GM21737 (cell line): ENCODE data around the gene LMO2.

Experiments
- ATAC-seq: cut with Tn5 transposase; IDR thresholded peaks from one replicate; pipeline ENCODE4 v1.9.1; 2021; ENCODE audit warnings: mild to moderate bottlenecking, moderate library complexity; ENCODE audit not compliant: unreplicated experiment

The LMO2 gene

DNA sequence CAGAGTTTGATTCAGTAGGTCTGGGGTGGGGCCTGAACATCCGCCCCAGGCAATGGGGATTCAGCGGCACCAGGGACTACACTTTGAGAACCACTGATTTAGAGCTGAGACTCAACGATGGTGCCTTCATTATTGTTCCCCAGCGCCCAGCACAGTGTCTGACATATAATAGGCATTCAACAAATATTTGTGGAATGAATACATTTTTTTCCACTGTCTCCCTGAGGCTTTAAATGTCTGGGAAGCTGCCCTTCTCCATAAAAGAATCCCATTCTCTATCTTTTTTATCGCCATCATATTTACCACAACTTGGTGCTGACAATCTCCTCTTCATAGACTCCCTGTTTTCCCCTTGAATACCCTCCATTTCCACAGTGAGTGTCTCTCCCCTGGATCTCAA lies 23.6 kb upstream of the LMO2 start:
- ATAC-seq, result no peak

DNA sequence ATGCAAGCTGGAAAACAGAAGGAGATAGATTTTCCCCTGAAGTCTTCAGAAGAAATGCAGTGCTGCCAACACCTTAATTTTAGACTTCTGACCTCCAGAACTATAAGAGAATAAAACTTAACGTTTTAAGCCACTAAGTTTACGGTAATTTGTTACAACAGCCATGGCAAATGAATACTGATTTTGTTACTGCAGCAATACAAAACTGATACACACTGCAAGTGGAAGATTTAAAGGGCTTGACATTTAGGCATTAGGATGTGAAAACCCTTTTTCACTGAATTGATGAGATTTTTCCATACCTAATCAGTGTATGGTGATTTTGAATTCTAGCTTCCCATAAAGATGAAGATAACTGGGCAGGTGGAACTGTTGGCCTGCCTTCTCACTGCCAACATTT lies 22.1 kb upstream of the LMO2 start:
- no peak for ATAC-seq

DNA sequence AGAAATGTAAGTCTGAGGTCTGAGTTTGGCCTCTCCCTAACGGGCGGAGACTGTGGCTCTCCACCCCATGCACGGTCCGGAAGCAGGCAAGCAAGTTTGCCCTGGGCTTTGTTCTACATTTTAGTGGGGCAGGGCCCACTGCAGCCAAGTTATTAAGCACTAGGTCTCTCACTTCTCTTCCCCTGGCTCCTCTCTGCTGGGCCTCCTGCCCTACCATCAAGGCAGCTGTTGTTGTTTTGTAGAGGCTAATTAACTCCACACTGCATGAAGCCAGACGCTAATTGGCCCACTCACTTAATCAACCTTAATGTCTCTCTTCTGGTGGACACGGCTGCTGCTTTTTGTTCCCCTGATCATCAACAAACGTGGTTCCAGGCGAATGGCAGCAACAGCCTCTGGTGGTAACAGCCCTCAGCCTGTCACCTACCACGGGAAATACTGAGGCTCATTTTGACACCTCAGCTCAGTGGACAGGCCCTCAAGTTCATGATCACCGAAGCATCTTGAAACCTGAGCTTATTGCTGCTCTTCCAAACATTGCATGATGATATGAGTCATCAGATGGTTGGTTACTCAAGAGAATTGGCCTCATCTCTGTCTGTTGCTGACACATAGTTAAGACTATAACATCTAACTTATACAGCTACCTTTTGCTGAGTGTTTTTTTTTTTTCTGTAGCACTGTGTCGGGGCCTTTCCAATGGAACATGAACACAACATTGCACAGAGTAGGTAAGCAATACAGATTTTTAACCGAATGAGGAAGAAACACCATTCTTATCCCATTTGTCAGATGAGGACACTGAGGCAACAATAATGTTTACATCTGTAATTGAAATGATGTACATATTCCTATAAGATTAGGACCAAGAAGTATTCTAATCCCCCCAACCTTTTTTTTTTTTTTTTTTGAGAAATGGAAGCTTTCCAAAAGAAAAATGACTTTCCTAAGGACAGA lies 20.8 kb upstream of the LMO2 start:
- ATAC-seq, result peak; percentile 83

DNA sequence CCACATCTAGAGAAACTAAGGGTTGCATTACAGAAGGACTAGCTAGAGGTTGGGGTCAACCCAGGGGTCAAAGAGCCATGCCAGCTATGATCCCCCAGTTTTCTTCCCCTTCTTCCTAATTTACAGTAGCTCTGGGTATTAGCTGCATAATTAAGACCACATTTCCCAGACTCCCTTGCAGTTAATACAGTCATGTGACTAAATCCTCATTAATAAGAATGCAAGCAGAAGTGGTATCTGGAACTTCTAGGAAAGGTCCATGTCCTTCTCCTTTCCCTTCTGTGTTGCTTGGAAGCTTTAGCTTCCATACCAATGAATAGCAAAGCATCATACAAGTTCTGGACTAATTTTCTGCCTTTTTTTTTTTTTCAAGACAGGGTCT lies 19.1 kb upstream of the LMO2 start:
- ATAC-seq, result no peak

DNA sequence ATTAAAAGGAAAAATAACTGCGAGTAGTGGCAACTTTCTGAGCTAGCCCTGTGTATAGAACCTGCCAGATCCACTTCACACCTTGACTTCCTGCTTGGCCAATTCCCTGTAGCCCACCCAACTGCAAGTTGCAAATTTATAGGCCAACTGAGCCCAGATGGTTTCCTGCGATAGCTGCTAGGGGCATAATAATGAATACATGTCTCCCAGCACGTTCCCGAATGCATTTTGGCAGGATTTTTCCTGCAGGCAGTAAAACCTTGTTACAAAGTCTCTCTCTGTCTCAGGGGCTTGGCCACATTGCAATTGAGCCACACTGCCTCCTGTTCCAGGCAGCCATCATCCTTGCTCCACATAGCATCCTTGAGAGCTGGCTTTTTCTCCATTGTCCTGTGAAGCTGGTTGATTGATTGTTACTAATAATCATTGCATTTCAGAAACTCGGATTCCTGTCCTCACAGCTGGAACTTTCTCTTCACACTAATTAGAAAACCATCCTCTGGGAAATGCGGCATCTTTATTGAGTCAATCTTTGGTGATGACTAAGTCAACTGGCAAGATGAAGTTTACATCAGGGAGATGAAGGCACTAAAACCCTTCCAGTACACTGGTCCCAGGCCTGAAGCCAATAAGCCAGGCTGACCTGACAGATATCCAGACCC lies 18.6 kb upstream of the LMO2 start:
- ATAC-seq, result no peak

DNA sequence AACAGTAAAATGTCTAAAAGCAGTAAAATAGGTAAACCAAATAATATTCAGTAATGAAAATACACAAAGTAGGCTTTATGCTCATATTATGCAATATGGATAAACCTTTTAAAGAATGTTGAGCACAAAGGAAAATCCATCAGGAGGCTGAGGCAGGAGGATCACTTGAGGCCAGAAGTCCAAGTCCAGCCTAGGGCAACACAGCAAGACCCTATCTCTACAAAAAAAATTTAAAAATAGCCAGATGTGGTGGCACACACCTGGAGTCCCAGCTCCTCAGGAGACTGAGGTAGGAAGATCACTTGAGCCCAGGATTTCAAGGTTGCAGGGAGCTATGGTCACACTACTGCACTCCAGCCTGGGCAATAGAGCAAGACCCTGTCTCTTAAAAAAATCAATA lies 17.7 kb upstream of the LMO2 start:
- ATAC-seq, result no peak

DNA sequence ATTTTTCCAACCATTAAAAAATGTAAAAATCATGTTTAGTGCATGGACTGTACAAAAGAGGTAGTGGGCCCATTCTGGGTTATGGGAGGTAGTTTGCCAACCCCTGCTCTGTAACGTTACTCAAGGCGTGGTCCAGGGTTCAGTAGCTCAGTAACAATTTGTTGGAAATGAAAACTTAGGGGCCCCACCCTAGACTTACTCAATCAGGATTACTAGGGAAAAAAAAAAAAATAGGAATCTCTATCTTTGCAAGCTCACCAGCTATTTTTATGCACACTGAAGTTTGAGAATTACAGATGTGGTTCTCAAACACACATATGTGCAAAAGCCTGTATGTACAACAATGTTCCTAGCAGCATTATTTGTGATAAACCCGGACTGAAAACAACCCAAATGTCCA lies 17.3 kb upstream of the LMO2 start:
- ATAC-seq, result no peak

DNA sequence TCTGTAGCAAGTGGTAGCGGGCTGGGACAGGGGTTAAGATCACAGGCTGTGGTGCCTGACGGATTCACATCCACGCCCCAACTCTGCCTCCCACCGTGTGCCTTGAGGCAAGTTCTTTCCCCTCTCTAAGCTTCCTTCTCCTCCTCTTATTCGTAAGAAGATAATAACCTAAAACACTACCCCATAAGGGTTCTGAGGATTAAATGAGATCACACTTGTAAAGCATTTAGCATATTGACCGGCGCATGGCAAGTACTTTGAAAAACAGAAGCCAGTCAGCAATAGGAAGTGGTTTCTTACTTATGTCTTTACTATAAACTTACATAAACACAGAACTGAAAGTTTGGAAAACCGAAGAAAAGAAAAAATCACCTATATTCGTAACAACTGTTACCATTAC lies 15.5 kb upstream of the LMO2 start:
- ATAC-seq, result no peak

DNA sequence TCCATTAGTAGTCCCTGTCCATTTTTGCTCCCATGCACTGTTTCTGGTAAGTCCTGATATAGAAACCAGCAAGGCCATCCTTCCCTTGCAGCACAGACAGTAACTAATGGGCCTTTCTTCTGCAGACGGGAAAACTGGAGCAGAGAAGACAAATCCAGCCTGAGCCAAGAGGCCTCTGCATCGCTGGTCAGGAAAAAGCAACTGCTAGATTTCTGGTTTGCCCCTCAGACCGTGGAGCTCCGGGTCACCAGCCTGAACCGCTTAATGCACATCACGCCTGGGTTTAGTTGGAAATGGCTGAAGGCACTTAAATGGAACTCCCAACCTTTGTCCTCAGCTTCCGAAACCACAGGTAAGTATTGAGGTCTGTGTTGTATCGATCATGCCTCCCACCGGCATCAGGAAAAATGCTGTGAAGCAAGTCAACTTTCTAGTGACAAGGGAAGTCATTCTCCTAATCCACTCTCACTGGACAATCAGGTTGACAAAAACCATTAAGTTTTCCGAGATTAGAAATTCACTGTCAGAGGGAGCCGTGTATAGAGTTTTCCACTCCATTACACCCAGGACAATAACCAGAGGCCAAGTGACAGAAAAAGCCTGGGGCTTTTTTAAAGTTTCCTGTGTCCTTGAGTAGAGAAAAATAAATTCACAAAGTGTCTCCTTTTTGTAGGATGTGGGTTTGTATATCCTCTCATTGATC lies 14.8 kb upstream of the LMO2 start:
- ATAC-seq, result no peak

DNA sequence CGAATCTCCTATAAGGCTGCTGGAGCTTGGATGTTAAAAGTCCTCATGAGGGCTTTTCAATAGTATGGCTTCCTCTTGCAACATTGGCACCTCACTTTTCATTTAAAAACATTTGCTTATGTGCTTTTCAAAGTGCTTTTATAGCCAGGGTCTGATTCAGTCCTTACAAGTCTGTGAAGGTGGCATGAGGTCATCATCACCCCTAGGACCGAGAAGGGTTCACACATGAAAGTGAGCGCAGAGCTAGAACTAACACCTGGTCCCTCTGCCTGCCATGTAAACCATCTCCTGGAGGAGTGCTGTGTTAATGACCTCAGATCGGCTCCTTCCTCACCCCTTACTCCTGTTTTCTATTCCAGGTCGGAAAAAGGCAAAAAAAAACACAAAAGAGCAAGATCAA lies 12.2 kb upstream of the LMO2 start:
- ATAC-seq, result no peak

DNA sequence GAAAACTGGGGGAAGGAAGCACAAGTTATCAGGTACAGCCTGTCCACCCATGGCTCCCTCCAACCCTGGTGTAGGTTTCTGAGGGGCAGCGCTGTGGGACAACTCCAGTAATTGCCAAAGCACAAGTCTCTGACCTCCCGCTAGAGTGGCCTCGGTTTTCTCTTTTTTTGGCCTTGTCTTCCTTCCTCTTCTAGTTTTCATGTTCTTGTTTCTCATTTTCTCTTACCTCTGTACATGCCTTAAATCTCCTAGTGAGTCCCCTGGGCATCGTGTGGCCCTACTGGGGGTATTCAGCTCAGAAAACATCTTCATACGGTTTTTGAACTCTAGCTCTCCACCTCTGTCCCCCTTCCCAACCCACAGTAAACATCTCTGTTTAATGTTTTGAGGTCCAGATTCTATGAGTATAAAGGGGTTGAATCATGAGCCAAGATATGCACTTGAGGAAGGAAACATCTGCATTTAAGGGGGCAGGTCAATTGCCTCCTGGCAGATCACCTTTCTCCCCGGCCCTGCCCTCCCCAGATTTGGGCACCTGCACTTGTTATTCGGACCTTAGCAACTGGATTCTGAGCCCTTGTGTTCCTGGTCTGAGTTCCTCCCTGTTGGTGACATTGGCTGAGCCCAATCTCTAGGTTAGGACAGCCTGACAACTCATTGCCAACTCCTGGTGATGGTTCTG lies 8.4 kb upstream of the LMO2 start:
- no peak for ATAC-seq

DNA sequence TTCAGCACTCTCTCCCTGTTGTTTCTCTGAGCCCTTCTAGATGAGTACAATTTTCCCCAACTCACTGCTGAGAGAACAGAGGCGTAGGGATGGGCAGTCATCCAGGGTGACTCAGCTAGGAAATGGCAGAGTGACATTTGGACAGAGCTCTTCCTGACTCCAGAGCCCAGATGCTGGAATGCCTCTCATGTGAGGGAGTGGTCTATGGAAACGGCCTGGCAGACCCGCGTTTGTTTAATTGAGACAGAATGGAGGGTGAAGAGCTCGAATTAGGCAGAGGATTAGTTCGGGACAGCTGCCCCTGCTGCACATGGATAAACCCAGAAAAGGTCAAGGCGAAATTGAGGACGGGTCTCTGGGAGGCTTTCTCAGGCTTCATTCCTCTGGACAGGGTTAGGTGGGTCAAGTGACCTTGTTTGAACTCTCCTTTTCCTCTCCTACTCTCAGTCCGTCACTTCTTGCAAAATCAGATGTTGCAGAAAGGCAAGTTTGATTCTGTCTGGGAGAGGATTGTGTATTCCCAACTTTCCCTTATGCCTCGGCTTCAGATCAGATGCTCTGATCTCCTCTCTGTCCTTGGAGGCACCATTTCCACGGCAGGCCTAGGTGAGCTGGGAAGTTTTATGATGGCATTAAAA lies 7.6 kb upstream of the LMO2 start:
- no peak for ATAC-seq

DNA sequence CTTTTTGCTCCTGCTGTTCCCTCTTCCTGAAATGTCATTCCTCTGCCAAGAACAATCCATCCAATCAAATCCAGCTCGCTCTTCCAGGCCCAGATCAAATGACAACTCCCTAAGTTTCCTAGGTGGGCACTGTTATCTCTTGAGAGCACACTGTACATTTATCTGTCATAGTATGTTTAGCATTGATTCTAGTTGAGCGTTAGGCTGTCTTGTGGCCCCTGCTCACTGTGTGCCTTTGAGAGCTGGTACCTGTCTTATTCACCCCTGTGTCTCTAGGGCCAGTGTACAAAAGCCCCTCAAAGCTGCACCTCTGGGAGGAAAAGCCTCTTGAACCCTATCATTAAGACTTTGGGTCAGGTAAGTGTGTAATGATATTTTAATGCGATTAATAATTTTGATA lies 7.1 kb upstream of the LMO2 start:
- no peak for ATAC-seq

DNA sequence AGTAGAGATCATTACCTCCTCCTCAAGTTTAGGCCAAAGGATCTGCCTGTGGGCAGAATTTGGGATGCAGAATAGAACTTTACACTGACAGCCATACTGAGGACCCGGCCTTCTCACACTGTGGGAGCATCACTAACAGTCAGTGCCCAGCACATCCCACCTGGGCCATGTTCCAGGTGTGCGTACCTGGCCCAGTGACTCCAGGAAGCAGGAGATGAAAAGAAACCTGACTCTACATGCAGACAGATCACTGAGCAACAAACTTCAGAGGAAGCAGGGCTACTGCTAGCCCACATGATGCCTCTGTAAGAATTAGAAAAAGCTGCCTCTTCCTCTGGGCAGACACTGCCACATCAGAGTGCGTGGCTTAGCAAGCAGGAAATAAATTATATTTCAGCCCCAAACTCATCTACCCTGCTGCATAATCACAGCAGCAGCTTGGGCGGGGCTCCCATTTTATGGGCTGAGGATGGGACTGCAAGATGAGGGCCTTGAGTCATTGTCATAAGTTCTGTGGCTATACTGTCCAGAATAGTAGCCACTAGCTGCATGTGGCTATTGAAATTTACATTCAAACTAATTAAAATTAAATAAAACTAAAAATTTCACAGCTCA lies 6.0 kb upstream of the LMO2 start:
- ATAC-seq, result no peak

DNA sequence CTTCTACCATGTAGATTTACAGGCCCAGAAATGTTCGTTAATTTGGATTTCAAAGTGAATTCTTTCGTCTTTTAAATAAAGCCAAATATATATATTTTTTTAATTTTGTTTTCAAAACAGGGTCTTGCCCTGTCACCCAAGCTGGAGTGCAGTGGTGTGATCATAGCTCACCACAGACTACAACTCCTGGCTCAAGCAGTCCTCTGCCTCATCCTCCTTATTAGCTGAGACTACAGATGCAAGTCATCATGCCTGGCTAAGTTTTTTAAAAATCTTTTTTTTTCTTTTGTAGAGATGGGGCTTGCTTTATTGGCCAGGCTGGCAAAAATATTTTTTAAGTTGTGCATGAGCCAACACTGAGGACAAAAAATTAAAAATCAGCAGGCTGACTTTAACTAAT lies 5.0 kb upstream of the LMO2 start:
- ATAC-seq, result no peak

DNA sequence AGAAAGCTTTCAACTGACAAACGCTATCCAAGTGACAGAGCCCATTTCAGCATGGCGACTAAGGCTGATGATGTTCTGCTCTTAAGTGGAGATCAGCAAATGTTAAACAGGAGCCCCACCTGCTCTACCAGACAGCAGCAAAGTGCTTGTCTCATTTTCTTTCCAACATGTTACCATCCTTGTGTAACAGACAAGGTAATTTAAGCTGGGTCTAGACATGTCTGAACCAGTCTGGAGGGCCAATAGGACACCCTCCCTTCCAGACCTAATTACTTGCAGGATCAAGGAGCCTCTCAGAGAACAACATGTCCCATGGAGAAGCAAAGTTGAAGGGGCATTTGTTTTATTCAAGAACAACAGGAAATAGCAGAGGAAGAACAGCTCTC lies 3.9 kb upstream of the LMO2 start:
- no peak for ATAC-seq

DNA sequence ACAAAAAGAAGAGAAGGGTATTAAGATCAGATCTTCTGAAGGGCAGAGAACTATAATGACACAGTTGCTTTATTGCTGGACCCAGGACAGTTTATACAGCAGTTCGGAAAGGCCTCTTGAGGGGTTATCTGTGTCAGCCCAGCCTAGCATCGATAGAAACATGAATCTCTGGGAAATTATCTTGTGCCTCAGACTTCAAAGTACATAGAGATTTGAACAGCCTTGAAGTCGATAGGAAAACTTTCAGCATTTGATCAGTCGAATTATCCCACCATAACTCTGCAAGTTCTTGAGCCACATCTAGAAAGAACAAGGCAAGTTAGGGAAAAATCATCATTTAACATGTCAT lies 2.5 kb upstream of the LMO2 start:
- ATAC-seq, result no peak

DNA sequence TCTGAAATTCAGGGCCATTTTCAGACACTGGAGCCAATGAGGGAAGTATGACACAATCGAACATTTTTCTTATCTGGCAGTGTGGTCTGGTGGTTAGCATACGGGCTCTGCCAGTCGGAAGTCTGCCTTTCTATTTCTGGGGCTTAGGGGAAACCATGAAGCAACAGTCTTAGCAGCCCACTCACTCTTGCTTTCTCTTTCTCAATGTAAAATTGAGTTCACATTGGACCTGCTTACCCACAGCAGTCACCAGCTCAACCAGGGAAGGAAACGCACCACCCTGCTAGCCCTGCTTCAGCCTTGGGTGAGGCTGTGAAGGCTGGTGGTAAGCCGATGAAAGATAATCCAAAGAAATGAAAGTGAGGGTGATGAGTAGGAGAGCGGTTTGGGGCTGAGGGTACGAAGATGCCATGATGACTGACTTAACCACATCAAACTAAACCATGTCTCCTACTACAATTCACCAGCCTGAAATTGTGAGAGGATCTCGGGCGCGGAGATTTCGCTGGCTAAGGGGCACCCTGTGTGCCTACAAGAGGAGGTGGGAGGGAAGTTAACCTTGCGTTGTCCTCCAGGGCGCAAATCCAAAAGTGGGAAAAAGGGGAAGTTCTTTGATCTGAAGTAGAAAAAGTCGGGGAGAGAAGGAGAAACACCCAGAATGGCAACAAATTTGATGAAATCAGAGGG lies 2.0 kb upstream of the LMO2 start:
- peak; percentile 68 for ATAC-seq

DNA sequence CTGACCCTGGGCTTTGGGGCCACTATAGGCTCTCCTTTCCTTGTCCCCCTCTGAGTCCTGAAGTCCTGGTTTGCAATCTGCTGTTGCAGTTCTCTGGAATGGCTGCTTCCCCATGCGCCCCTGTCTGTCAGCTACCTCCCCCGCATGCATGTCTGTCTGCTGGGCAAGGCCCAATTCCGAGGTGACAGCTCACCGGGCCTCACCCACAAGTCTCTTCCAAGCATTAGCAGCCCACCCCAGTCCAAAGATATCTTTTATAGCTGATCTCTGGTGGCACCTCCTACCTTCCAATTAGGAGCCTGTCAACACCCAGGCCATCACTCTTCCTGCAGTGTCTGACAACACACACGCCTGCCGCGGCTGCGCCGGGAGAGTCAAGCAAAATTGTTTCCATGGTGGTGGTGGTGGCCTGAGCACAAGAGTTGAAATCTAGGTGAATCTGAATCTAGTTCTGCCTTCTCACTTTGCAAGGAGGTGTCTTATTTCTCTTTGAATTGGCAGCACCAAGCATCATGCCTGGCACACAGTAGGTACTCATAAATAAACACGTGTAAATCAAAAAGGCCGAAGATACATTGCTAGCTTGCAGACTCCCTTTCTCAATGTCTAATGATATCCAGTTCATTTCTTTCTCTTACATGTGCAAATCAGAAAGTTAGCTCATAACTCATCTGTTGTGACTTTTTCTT lies 1.2 kb upstream of the LMO2 start:
- ATAC-seq, result no peak
